Measurements from ENCODE around the gene ELMOD3. TPM values are rescaled to one million over a fixed set of nuclear protein-coding genes. Genes with fewer than 3 reads are reported as not detected.
A peak's percentile ranks its signal among the peaks of the same experiment; 100 is the strongest.
"Not testable (repeated sequence)": the region's sequence is repeated elsewhere in the genome, so short reads cannot be mapped to it uniquely, and the experiment has no call there.

ELMOD3 gene
- total and polyA plus RNA-seq, 8 donors, result 20.8 to 40.5 (median 31.8) TPM

DNA sequence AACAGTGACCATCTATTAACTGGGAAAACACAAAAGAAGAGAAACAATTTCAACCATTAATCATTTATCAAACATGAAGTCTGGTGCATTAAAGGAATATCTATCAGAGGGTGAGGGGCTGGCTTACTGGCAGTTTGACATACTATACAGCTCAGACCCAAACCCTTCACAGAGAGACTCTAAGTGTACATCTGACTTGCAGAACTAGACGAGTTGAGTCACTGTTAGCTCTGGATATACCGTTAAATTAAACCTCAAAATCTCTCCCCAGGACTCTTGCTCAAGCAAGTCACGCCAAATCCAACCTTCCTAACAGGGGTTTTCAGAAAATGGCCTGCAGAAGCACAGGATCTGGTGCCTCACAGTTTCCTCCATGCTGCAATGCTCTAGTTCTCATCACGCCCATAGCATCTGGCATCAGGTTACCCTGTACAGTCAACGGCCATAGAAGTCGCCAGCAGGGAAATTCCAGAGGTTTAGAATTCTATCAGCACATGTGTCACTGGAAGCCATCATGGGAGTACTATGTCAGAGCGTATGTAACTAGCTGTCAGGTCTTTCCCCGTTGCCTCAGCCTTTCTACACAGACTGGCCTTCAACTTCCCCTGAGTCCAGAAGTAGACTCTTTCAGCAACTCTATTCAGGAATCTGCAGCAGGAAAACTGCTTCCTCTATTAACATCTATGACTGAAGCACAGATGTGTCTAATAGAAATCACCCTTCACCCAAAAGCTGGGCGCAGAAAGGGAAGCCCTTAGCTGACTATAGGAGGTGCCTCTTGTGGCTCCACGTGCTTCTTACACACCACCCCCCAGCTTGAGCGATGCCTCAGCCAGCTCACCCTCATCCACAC is 36.1 kb upstream of the ELMOD3 start:
- DNase-seq (no peak), ATAC-seq (peak; percentile 69)
- Histone ChIP-seq H3K36me3 (peaks cover 0 to 98% of the 10 kb centered on the region in 2 donors), H3K27ac (peak overlapping the region in 1 of 2 donors; percentile 46), H3K4me3 (no peak overlapping the region), H3K4me1 (peaks cover 4 to 59% of the 10 kb centered on the region in 2 donors), H3K27me3 (no peaks in the 10 kb centered on the region), H3K9me3 (no peaks in the 10 kb centered on the region)
- intact Hi-C loops (cut with DNase I), result no loop called here
- no peak for TF ChIP-seq CTCF (IDR thresholded peaks at IDR 0.05)

DNA sequence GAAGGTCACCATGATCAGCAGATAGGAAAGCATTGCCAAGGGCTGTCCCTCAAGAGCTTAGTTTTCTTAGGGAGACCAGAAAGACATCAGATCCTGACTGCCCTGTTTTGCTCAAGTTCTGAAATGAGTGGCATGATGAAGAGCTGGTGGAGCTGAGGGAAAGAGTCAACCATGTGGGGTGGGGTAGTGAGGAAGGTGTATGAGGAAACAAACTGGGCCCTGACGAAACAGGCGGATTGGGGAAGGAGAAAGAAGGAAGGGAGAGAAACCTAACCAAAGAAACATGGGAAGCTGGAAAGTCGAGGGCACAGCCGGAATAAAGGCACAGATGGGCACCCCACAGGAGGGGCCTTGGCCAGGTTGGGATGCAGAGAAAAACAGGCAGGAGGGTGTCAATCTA is 34.8 kb upstream of the ELMOD3 start:
- Histone ChIP-seq H3K27ac (peak overlapping the region in 1 of 2 donors; percentile 41), H3K4me1 (peaks cover 12 to 72% of the 10 kb centered on the region in 2 donors), H3K4me3 (no peak overlapping the region), H3K36me3 (peaks cover 0 to 98% of the 10 kb centered on the region in 2 donors), H3K27me3 (no peaks in the 10 kb centered on the region), H3K9me3 (no peaks in the 10 kb centered on the region)
- no peak for ATAC-seq
- intact Hi-C loops (cut with DNase I), result no loop called here
- no peak for DNase-seq
- TF ChIP-seq CTCF (IDR thresholded peaks at IDR 0.05), result no peak

DNA sequence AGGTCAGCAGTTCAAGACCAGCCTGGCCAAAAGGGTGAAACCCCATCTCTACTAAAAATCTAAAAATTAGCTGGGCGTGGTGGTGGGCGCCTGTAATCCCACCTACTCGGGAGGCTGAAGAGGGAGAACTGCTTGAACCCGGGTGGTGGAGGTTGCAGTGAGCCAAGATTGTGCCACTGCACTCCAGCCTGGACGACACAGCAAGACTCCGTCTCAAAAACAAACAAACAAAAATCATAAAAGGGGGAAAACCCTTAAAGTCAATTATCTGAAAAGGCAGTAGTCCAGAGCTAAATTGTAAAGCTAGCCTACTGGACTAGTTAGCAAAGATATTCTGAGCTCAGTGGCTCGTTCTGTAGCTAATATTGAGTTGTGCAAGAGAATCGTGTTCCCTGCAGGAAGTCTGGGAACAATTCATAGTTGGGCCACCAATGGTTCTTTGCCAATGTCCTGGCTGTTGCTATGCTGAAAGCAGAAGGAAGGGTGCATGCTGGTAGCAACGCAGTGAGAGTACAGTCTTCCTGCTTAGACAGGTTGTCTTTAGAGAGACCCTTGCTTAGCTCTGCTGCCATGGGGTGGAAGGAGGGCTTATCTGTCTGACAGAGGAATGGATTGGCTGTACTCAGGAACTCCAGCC is 31.1 kb upstream of the ELMOD3 start:
- H3K4me1 ChIP-seq, result peaks cover 20 to 89% of the 10 kb centered on the region in 2 donors
- H3K9me3 ChIP-seq, result no peaks in the 10 kb centered on the region
- no peak for TF ChIP-seq CTCF (IDR thresholded peaks at IDR 0.05)
- DNase-seq, result no peak
- H3K36me3 ChIP-seq, result peaks cover 0 to 65% of the 10 kb centered on the region in 2 donors
- H3K4me3 ChIP-seq, result peak overlapping the region in 1 of 2 donors; percentile 6
- peak overlapping the region in 1 of 2 donors; percentile 99 for H3K27ac ChIP-seq
- no peak for ATAC-seq
- H3K27me3 ChIP-seq, result no peaks in the 10 kb centered on the region
- intact Hi-C loops (cut with DNase I), result no loop called here

GRCh38 chr2:85323988-85324367 is 30.6 kb upstream of the ELMOD3 start:
- intact Hi-C loops (cut with DNase I); DNase-seq; H3K9me3 ChIP-seq; H3K27me3 ChIP-seq; ATAC-seq: not testable (repeated sequence)
- peak overlapping the region in 1 of 2 donors; percentile 6 for H3K4me3 ChIP-seq
- H3K27ac ChIP-seq, result peak overlapping the region in 1 of 2 donors; percentile 99
- peaks cover 20 to 89% of the 10 kb centered on the region in 2 donors for H3K4me1 ChIP-seq
- H3K36me3 ChIP-seq, result peaks cover 0 to 60% of the 10 kb centered on the region in 2 donors

GRCh38 chr2:85324639-85325465 is 29.7 kb upstream of the ELMOD3 start:
- ATAC-seq (no peak), DNase-seq (no peak)
- Histone ChIP-seq H3K27ac (peak overlapping the region in 1 of 2 donors; percentile 99), H3K4me1 (peaks cover 20 to 81% of the 10 kb centered on the region in 2 donors), H3K36me3 (peaks cover 0 to 51% of the 10 kb centered on the region in 2 donors), H3K27me3 (no peaks in the 10 kb centered on the region), H3K4me3 (peak overlapping the region; percentile 68 to 86), H3K9me3 (no peaks in the 10 kb centered on the region)
- intact Hi-C loops (cut with DNase I), result no loop called here
- no peak for TF ChIP-seq CTCF (IDR thresholded peaks at IDR 0.05)
